Amygdala (tissue), 56 donors: ENCODE results near the gene PROCR.

Experiments
- DNase-seq, 56 donors: peaks; one replicate each; lab custom pipeline; 2025; lab: John Stamatoyannopoulos, UW

Gene PROCR

GRCh38 chr20:35171753-35172433 is at the start of gene PROCR:
Gene PROCR (plus strand): TSS chr20:35172072. CDS start chr20:35172155, 83 bp downstream.
- DNase-seq, result peak in 34 of 56 donors; percentile 3 to 60 (median 18)

- DNase-seq, result no peak
Observed at GRCh38 chr20:35122756-35123405, 49.0 kb upstream of the PROCR start.

GRCh38 chr20:35125753-35126152 is 46.1 kb upstream of the PROCR start:
- DNase-seq, result no peak

GRCh38 chr20:35129647-35130069 is 42.2 kb upstream of the PROCR start:
- DNase-seq, result no peak

- no peak for DNase-seq
Observed at GRCh38 chr20:35131934-35132333, 39.9 kb upstream of the PROCR start.

- no peak for DNase-seq
Observed at GRCh38 chr20:35133031-35133430, 38.8 kb upstream of the PROCR start.

GRCh38 chr20:35133735-35134134 is 38.1 kb upstream of the PROCR start:
- DNase-seq, result no peak

- DNase-seq, result no peak
Observed at GRCh38 chr20:35134472-35134871, 37.4 kb upstream of the PROCR start.

- DNase-seq, result no peak
Observed at GRCh38 chr20:35134880-35135279, 37.0 kb upstream of the PROCR start.

GRCh38 chr20:35135867-35136586 is 35.8 kb upstream of the PROCR start:
- DNase-seq, result no peak

GRCh38 chr20:35144694-35145093 is 27.2 kb upstream of the PROCR start:
- no peak for DNase-seq

- DNase-seq, result peak in 2 of 56 donors; percentile 2 to 20
Observed at GRCh38 chr20:35145141-35145564, 26.7 kb upstream of the PROCR start.

GRCh38 chr20:35146299-35146919 is 25.5 kb upstream of the PROCR start:
- peak in 2 of 56 donors; percentile 18 to 27 for DNase-seq

GRCh38 chr20:35146920-35147574 is 24.8 kb upstream of the PROCR start, which contains the start of gene EDEM2:
Gene EDEM2 (minus strand): TSS chr20:35147336. CDS start chr20:35147258, 78 bp downstream.
- DNase-seq, result peak; percentile 34 to 96 (median 87)

GRCh38 chr20:35147575-35148071 is 24.2 kb upstream of the PROCR start:
- peak in 11 of 56 donors; percentile 1 to 42 (median 13) for DNase-seq

- no peak for DNase-seq
Observed at GRCh38 chr20:35150846-35151579, 20.9 kb upstream of the PROCR start.

- DNase-seq, result no peak
Observed at GRCh38 chr20:35151736-35152135, 20.1 kb upstream of the PROCR start.

GRCh38 chr20:35155936-35156335 is 15.9 kb upstream of the PROCR start:
- no peak for DNase-seq

GRCh38 chr20:35156978-35157377 is 14.9 kb upstream of the PROCR start:
- DNase-seq, result no peak
